HG03280 (cell line): ENCODE measurements around the gene EPHA7.

Source experiments
- ATAC-seq: cut with Tn5 transposase; IDR thresholded peaks from one replicate; pipeline ENCODE4 v1.9.1; 2021; ENCODE audit warnings: mild to moderate bottlenecking, moderate library complexity; ENCODE audit not compliant: unreplicated experiment

The EPHA7 gene

GRCh38 chr6:93329301-93330000 lies 89.9 kb downstream of the EPHA7 start:
- ATAC-seq: no peak

- ATAC-seq: no peak
Observed at GRCh38 chr6:93327857-93328256, 91.5 kb downstream of the EPHA7 start.

- ATAC-seq: no peak
Observed at GRCh38 chr6:93325761-93326160, 93.6 kb downstream of the EPHA7 start.

GRCh38 chr6:93323630-93324029 lies 95.7 kb downstream of the EPHA7 start:
- ATAC-seq: no peak

GRCh38 chr6:93322651-93323050 lies 96.7 kb downstream of the EPHA7 start:
- ATAC-seq: no peak

GRCh38 chr6:93319304-93319703 lies 100.1 kb downstream of the EPHA7 start:
- no peak for ATAC-seq

GRCh38 chr6:93318121-93318520 lies 101.2 kb downstream of the EPHA7 start:
- ATAC-seq: no peak

GRCh38 chr6:93317592-93317991 lies 101.8 kb downstream of the EPHA7 start:
- ATAC-seq: no peak

- ATAC-seq: no peak
Observed at GRCh38 chr6:93307505-93308409, 111.6 kb downstream of the EPHA7 start.

- ATAC-seq: no peak
Observed at GRCh38 chr6:93305088-93305487, 114.3 kb downstream of the EPHA7 start.

GRCh38 chr6:93304505-93304904 lies 114.9 kb downstream of the EPHA7 start:
- ATAC-seq: no peak

GRCh38 chr6:93300661-93301060 lies 118.7 kb downstream of the EPHA7 start:
- no peak for ATAC-seq

- no peak for ATAC-seq
Observed at GRCh38 chr6:93299622-93300021, 119.7 kb downstream of the EPHA7 start.

- no peak for ATAC-seq
Observed at GRCh38 chr6:93295631-93296030, 123.7 kb downstream of the EPHA7 start.

GRCh38 chr6:93294879-93295278 lies 124.5 kb downstream of the EPHA7 start:
- ATAC-seq: no peak

- no peak for ATAC-seq
Observed at GRCh38 chr6:93293872-93294271, 125.5 kb downstream of the EPHA7 start.

- ATAC-seq: no peak
Observed at GRCh38 chr6:93293460-93293859, 125.9 kb downstream of the EPHA7 start.

GRCh38 chr6:93282521-93283031 lies 136.8 kb downstream of the EPHA7 start:
- ATAC-seq: no peak

- no peak for ATAC-seq
Observed at GRCh38 chr6:93278241-93278640, 141.1 kb downstream of the EPHA7 start.

GRCh38 chr6:93272896-93273295 lies 146.5 kb downstream of the EPHA7 start:
- ATAC-seq: no peak

- no peak for ATAC-seq
Observed at GRCh38 chr6:93272211-93272610, 147.1 kb downstream of the EPHA7 start.
